GM15510 (cell line): Measurements from ENCODE around the gene SUPT5H.

Experiments used
- POLR2A ChIP-seq: IDR thresholded peaks from 3 replicates; pipeline ENCODE4 v1.6.1; 2011; ENCODE audit warnings: borderline replicate concordance; ENCODE audit not compliant: insufficient read length; ENCODE audit errors: extremely low read depth

The SUPT5H gene

GRCh38 chr19:39465956-39466747, 20.8 kb downstream of the SUPT5H start:
- no peak for TF ChIP-seq POLR2A

GRCh38 chr19:39467941-39468340, 22.6 kb downstream of the SUPT5H start:
- no peak for TF ChIP-seq POLR2A

- TF ChIP-seq POLR2A, result no peak
Measured at GRCh38 chr19:39469036-39469435, 23.7 kb downstream of the SUPT5H start.

- no peak for TF ChIP-seq POLR2A
Measured at GRCh38 chr19:39469567-39469966, 24.2 kb downstream of the SUPT5H start.

- no peak for TF ChIP-seq POLR2A
Measured at GRCh38 chr19:39470724-39471339, 25.4 kb downstream of the SUPT5H start.

GRCh38 chr19:39471756-39472536, 26.6 kb downstream of the SUPT5H start:
- TF ChIP-seq POLR2A, result no peak

- no peak for TF ChIP-seq POLR2A
Measured at GRCh38 chr19:39472746-39473442, 27.5 kb downstream of the SUPT5H start.

- no peak for TF ChIP-seq POLR2A
Measured at GRCh38 chr19:39473443-39473960, 28.1 kb downstream of the SUPT5H start.

GRCh38 chr19:39474139-39474620, 28.8 kb downstream of the SUPT5H start:
- no peak for TF ChIP-seq POLR2A

GRCh38 chr19:39475748-39476147, 30.4 kb downstream of the SUPT5H start:
- no peak for TF ChIP-seq POLR2A

GRCh38 chr19:39479916-39480315, 34.5 kb downstream of the SUPT5H start:
- TF ChIP-seq POLR2A, result no peak

GRCh38 chr19:39480337-39481228, 35.2 kb downstream of the SUPT5H start, which contains the start of gene TIMM50:
TSS of gene TIMM50 (plus strand) at chr19:39480838. CDS start at chr19:39480854, 16 bp downstream.
- peak; percentile 83 for TF ChIP-seq POLR2A

- TF ChIP-seq POLR2A, result no peak
Measured at GRCh38 chr19:39481229-39481545, 35.8 kb downstream of the SUPT5H start.
